ENCODE measurements around the gene ADAM20.
"Not testable (repeated sequence)": the region's sequence is repeated elsewhere in the genome, so short reads cannot be mapped to it uniquely, and the experiment has no call there.

Gene ADAM20

DNA sequence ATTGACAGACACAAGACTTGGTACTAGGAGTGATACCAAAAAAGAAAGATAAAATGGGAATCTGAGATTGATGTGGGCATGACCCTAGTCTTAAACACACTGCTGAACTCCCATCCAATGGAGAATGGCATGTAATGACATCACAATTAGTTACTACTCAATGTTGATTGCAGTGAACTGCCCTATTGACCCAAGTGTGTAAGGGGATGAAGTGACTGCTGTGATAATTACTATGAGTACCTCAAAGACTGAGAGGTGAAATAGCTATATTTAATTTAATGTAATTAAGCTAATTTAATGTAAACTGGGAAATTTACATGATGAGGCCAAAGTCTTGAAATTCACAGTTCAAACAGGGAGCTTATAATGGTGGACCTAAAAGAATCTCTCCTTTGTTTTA, at the start of gene ADAM20:
ADAM20 (minus strand) TSS at position 101 of the 400 bp plus-strand sequence. CDS start 10,247 bp downstream, outside the sequence.
- DNase-seq = no peak

DNA sequence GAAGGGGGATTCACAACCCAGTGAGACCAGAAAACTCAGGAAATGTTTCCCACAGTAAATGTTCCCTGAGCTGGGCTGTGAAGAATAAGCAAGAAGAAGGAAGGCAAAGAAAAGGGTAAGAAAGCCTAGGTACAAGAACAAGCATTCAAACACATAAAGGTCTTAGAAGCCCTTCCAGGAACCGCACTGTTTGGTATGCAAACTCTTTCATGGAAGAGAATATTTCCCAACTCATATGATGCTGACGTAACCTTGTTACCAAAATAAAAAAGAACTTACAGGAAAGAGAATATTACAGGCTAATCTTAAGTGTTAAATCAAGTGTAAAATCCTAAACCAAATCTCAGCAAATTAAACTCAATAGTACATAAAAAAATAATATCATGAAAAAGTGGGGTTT, 42.1 kb upstream of the ADAM20 start:
- no peak for DNase-seq

DNA sequence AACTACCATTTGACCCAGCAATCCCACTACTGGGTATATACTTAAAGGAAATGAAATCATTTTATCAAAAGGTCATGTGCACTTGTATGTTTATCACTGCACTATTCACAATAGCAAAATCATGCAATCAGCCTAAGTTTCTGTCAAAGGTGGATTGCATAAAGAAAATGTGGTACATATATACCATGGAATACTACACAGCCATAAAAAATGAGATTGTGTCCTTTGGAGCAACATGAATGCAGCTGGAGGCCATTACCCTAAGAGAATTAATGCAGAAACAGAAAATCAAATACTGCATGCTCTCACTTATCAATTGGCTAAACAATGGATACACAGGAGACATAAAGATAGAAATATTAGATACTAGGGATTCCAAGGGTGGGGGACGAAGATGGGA, 38.2 kb upstream of the ADAM20 start:
- DNase-seq = no peak

DNA sequence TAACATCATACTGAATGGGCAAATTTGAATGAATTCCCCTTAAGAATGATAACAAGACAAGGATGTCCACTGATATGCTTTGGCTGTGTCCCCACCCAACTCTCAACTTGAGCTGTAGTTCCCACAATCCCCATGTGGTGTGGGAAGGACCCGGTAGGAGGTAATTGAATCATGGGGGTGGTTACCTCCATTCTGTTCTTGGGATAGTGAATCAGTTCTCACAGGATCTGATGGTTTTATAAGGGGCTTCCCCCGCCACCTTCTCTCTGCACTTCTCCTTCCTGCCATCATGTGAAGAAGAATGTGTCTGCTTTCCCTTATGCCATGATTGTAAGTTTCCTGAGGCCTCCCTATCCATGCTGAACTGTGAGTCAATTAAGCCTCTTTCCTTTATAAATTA, 36.3 kb upstream of the ADAM20 start:
- no peak for DNase-seq

DNA sequence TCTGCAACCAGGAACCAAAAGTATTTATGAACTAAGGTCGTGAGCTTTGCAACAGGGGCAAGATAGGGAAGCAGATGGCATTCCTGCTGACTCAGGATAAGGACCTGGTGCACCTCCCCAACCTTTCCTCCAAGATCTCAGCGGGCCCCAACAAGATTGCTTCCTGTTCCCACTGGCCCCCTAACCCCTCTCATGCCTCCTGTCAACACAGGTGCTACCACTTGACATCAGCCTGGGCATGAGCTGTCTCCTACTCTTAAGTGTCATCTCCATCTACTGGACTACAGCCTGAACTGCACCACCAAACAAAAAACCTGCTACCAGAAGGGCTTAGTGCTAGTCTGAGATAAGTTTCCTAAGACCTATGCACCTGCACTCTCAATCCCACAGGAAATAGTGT, 33.0 kb upstream of the ADAM20 start:
- no peak for DNase-seq

DNA sequence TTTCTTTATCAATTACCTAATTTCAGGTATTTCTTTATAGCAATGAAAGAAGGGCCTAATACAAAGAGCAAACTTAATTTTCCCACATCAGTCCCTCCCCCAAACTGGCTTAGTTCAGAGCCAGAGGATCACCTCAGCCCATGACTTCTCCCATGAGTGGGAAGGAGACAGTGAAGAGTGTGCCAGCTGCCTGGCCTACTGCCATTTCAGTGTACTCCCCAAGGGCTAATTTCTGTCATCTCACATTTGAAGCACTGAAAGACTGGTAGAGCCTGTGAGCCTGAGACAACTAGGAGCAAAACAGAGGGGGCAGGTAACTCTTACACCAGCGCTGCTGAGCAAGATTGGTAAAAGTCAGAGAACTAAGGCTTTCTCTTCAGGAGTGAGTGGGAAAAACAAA, 29.1 kb upstream of the ADAM20 start:
- no peak for DNase-seq

DNA sequence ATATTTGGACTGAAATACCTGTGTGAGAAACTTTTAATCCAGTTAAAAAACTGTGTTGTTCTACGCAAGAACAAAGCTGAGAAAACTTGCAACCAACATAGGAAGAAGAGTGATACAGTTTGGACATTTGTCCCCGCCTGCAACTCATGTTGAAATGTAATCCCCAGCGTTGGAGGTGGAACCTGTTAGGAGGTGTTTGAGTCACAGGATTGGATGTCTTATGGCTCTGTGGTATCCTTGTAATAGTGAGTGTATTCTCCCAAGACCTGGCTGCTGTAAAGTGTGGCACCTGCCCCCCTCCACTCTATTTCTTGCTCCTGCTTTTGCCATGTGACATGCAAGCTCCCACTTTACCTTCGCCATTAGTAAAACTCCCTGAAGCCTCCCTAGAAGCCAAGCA, 28.6 kb upstream of the ADAM20 start:
- DNase-seq = no peak

DNA sequence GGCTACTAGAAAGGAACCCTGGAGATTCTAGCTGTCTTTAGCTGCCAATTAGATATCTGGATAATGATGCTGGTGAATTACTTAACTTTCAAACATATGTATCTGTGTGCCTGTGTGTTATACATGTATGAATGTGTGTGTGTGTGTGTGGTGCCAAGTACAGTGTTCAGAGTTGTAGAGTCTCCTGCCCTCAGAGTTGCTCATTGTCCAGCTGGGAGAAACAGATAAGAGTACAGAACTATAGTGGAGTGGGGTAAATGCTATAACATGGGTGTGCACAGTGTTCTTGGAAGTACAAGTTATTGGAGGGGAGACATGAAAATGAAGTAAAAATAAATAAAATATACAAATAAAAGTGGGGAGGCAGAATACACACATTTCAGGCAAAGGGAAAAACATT, 23.6 kb upstream of the ADAM20 start:
- no peak for DNase-seq

DNA sequence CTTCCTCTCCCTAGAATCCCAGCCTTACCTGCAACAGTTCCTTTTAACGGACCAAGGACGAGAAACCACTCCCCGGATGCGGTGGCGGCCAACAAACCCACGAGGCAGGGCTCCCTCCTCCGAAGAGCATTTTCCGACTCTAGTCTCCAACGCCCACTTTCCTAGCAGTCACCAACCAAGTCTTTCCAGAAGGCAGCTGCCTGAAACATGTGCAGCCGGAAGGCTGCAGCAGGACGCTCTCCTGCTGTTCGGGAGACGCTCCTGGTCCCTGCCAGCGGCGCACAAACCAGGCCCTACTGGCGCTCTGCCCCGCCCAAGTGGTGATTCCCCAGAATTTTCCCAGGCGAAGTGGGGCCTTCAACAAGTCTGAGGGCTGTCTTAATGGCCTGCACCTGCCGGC, 21.1 kb upstream of the ADAM20 start:
- DNase-seq = no peak

DNA sequence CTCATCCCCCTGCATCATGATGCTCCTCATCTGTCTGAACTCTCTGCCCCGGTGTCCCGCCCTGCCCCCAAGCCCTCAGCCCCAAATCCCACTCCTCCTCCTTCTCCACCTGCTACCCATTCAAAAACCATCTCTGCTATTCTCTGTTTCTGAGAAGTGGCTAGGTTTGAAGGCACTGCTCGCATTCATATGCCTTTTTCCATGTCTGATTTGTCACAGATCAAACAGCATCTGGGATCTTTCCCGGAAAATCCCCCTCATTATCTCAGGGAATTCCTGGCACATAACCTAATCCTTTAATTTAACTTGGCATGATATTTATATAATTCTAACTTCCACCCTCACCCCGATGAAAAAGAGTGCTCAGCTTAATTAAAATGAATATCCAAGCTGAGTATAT, 3.3 kb upstream of the ADAM20 start:
- no peak for DNase-seq

DNA sequence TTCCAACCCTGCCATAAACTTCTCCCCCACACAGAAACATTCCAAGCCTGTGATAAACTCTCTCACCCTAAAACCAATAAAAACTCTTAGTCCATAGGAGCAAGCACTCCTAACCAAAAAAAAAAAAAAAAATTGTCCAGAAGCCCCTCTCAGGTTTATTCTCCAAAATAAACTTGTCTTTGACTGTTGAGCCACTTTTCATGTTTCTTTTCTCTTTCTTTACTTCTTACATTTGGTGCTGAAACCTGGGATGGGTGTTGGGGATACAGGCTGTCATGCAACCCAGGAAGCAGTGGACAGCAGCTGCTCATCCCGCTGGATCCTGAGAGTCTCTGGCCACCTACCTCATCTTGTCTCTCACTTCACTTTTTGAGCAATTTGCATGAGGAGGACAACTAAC, 2.0 kb upstream of the ADAM20 start:
- DNase-seq = no peak

DNA sequence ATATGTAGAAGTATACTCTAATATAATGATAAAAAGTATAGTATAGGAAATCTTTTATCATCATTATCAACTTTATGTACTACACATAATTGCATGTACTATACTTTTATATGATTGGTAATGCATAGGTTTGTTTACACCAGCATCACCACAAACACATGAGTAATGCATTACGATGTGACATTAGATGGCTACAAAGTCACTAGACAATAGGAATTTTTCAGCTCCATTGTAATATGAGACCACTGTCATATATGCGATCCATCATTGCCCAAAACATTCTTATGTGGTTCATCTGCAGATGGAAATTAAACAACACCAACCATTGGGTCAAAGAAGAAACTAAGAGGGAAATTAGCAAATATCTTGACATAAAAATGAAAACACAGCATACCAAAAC, 4.4 kb downstream of the ADAM20 start:
- no peak for DNase-seq

DNA sequence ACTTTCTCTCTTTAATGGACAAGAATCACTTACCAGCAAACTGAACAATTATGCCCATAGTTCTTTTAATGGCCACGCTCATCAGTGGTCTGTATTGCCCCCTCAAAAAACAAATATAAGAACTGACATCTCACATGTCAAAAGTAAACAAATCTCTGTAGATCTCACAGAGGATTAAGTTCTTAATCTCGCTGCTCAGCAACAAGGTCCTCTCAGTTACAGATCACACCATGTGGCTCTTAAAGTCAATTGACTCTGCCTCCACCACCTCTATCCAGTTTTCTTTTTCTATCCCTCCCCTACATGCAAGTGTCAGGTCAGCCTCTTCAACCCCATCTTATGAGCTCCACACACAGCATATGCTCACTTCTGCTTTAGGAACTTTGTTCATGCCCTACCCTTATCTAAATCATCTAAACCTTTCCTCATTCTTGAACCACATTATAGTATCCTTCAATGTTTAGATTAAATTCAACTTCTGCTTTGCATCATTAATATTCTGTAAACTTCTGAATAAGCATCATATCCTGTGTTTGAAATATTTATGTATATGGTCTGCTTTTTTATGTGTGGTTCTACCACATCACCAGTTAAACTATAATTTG, 7.2 kb downstream of the ADAM20 start:
- no peak for DNase-seq

DNA sequence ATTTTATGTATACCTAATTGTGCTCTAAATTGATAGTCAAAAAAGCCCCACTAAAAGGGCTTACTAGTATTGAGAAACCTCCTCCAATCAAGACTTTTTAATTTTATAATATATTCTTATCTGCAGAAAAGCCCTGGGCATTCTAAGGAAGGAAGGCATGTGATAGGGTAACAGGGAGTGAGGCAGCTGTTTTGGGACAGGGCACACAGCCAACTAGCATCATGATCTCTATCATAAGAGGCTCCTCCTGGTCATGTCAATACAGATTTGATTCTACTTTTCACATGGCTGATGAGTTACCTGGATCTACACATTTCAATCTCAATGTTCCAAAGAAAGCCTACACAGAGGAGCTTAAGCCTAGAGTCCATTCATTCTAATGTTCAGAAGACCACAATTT, 9.1 kb downstream of the ADAM20 start:
- DNase-seq = no peak

DNA sequence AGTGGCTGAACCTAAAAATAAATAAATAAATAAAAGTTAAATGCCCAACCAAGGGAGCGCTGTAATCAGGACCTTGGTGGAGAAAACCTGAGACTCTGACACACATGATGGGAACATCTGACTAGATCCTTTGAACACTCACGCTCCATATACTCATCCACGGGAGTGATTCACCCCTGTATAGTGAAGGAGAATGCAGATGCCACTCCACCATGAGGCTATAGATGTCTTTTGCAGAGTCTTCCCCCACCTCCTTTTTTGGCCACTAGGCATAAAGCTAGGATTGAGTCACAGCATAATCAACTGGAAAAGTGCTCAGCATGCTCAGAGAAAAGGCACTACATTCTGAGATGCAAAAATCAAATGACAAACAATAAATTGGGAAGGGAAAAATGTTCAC, 19.0 kb downstream of the ADAM20 start:
- no peak for DNase-seq

DNA sequence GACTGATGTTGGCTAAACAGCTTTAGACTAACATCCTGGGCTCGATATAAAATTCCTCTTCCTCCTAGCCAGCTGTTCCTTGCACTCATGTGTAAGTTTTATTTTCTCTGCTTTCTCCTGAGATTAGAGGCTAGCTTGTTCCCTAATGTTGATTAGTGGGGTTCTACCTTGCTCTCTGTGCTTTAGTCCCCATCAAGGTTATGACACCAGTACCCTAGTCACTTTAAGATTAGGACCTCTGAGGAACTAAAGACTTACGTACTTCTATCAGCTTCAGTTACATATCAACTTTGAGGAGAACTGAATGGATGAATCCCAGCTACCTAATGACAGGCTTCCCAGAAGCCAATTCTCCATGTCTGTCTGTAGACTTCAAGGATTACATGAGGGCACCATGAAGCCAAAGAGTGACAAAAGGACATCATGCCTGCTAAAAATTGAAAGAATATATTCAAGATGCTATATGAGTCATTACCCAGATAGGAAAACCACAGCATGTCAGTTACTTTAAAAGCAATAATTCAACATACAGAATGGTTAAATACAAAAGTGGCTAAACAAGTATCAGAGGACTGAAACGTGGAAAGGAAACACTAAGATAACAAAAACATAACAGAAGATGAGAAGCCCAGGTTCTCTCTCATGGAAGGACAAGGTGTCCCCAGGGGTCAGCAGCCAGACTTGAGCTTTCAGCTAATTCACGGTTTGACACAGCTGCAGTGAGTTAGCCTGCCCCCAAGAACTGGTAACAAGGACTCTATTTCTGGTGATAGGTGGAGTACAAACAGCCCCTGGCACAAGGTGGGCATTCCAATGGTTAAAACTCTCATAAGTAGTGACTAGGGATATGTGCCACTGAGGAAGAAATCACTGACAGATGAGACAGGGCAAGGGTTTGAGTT, 20.4 kb downstream of the ADAM20 start:
- DNase-seq = no peak

DNA sequence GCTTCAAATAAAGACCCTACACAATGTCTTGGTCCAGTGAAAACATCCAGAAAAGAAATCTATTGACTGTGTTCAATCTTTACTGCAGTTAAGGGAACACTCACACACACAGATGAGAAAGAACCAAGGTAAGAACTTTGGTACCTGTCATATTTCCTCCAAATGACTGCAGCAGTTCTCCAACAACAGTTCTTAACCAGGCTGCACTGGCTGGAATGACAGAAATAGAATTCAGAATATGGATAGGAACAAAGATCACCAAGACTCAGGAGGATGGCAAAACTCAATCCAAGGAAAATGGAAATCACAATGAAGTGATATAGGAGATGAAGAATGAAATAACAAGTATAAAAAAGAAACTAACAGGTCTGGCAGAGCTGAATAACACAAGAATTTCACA, 36.6 kb downstream of the ADAM20 start:
- DNase-seq = no peak

DNA sequence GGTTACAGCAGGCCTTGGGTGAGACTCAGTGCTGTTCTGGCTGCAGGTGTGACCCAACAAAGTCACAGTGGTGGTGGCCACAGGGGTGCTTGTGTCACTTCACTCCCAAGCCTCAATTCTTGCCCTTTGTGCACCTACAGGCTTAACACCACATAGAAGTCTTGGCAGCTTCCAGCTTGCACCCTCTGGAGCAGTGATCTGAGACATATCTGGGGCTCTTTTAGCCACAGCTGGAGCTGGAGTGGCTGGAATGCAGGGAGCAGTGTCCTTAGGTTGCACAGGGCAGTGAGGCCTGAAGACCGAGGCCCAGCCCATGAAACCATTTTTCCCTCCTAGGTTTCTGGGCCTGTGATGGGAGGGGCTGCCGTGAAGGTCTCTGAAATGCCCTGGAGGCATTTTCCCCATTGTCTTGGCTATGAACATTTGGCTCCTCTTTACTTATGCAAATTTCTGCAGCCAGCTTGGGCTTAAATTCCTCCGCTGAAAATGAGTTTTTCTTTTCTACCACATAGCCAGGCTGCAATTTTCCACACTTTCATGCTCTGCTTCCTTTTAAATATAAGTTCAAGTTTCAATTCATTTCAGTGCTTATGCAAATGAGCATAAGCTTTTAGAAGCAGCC, 45.1 kb downstream of the ADAM20 start:
- no peak for DNase-seq

DNA sequence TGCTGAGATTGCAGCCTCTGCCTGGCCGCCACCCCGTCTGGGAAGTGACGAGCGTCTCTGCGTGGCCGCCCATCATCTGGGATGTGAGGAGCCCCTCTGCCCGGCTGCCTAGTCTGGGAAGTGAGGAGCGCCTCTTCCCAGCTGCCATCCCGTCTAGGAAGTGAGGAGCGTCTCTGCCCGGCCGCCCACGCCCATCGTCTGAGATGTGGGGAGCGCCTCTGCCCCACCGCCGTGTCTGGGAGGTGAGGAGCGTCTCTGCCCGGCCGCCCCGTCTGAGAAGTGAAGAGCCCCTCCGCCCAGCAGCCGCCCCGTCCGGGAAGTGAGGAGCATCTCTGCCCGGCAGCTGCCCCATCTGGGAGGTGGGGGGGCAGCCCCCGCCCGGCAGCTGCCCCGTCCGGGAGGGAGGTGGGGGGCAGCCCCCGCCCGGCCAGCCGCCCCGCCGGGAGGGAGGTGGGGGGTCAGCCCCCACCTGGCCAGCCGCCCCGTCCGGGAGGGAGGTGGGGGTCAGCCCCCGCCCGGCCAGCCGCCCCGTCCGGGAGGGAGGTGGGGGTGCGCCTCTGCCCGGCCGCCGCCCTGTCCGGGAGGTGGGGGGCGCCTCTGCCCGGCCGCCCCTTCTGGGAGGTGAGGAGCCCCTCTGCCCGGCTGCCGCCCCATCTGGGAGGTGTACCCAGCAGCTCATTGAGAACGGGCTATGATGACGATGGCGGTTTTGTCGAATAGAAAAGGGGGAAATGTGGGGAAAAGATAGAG, 57.3 kb downstream of the ADAM20 start:
- not testable (repeated sequence) for DNase-seq

DNA sequence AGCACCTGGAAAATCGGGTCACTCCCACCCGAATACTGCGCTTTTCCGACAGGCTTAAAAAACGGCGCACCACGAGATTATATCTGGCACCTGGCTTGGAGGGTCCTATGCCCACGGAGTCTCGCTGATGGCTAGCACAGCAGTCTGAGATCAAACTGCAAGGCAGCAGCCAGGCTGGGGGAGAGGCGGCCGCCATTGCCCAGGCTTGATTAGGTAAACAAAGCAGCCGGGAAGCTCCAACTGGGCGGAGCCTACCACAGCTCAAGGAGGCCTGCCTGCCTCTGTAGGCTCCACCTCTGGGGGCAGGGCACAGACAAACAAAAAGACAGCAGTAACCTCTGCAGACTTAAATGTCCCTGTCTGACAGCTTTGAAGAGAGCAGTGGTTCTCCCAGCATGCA, 59.3 kb downstream of the ADAM20 start:
- not testable (repeated sequence) for DNase-seq

DNA sequence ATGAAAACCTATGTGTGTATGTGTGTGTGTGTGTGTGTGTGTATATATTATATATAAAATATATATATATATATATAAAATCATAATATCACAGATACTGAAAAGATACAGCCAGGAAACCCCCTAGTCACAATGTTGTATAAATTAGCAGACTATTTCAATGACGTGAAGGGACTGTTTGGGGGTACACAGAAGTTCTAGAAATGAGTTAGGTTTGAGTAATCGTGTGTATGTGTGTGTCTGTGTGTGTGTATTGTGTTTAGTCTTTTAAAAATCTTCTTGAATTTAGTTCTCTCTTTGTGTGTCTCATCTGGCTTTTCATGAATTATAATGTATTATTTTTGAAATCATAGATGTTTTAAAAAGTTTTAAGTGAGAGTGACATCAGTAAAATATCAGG, 61.0 kb downstream of the ADAM20 start:
- DNase-seq = no peak
